Muscle of back (tissue), 11 donors: ENCODE results near the gene GALNT17. TPM values are rescaled to one million over a fixed set of nuclear protein-coding genes. Genes with fewer than 3 reads are reported as not detected.
A peak's percentile ranks its signal among the peaks of the same experiment; 100 is the strongest.
"Not testable (repeated sequence)": the region's sequence is repeated elsewhere in the genome, so short reads cannot be mapped to it uniquely, and the experiment has no call there.

ENCODE experiments used
- DNase-seq, 3 donors: peaks; one replicate each; pipeline versions ENCODE4 v3.0.0 to v3.0.0-alpha.2; 2013
- polyA plus RNA-seq, 10 donors: library from polyadenylated mRNA; unstranded; fragments of 120-200 nt; gene quantifications; one replicate each; pipeline ENCODE4 v1.2.1, GENCODE V29; 2013; ENCODE audit not compliant: insufficient read length in 10 of 10

Gene GALNT17
- polyA plus RNA-seq, 10 donors, result 26.9 to 44.8 (median 33.3) TPM

DNA sequence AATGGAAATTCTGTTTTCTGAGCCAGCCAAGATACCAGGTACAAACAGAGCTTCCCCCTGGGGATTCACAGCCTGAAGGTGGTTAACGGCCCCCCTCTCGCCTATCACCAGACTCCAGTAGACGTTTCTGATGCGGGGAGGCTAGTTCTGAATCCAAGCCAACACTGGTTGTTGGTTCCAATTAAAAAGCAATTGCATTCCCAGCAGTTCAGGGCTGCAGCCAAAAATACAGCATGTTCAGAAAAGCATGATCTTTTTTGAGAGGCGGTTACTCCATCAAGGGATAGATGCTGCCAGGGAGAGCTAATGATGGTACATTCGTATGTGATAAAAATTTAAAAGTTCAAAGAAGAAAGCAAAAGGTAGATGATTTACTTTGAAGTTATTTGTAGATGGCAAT, 481.0 kb downstream of the GALNT17 start:
- DNase-seq, result peak; percentile 76 to 87 (median 78)

DNA sequence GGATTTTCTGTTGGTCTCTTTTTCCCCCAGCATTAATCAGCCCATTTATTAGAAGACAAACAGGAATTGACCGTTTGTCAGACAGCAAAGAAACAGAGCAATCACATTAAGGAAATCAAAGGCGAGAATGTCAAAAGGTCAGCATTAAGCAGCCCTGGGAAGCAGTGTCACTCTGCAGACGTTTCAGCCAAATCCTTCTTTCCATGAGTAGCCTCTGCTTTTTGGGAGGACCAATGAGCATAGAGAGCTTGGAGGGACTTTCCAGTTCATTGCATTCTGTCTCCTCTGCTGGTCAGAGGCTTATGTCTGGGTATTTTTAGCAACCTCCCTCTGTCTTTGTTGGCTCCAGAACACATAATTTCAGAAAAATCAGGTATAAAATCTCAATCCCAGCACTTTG, 481.4 kb downstream of the GALNT17 start:
- peak; percentile 64 to 78 (median 68) for DNase-seq

DNA sequence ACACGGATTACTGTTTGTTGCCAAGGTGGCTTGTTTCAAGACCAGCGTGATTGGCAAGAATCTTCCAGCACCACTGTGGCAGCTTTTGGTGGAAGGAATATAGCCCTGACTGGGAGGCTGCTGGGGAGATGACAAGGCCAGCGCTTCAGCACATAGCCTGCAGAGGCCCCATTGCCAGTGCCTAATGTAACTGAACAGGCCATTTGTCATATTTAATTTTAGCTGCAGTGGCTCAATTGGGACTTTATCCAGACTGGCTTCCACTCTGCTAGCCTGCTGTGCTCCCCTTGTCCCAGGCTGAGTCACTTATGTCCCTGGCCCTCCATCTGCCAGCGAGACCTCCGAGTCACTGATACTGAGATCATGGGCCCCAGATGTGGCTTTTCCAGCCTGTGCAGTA, 483.1 kb downstream of the GALNT17 start:
- DNase-seq, result peak; percentile 47 to 63 (median 49)

DNA sequence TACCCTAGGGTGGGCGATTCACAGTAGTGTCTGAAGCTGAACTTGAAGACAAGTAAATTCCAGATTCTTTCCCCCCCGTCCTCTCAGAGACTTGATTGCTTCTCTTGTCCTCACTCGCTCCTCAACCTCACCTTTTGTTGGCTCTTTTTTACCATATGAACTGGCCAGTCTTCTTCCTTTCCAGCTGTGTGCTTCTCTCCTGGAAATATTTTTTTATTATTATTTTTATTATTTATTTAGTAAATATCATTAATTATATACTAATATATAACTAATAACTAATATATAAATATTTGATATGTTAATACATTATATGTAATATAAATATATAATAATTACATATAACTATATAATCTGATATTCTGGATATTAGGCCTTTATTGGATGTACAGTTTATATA, 484.3 kb downstream of the GALNT17 start:
- DNase-seq, result no peak

DNA sequence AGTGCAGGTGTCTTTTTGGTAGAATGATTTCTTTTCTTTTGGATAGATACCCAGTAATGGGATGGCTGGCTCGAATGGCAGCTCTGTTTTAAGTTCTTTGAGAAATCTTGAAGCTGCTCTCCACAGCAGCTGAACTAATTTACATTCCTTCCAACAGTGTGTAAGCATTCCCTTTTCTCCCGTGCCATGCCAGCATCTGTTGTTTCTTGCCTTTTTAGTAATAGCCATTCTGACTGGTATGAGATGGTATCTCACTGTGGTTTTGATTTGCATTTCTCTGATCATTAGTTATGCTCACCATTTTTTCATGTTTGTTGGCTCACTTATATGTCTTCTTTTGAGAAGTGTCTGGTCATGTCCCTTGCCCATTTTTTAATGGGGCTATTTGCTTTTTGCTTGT, 486.3 kb downstream of the GALNT17 start:
- no peak for DNase-seq

DNA sequence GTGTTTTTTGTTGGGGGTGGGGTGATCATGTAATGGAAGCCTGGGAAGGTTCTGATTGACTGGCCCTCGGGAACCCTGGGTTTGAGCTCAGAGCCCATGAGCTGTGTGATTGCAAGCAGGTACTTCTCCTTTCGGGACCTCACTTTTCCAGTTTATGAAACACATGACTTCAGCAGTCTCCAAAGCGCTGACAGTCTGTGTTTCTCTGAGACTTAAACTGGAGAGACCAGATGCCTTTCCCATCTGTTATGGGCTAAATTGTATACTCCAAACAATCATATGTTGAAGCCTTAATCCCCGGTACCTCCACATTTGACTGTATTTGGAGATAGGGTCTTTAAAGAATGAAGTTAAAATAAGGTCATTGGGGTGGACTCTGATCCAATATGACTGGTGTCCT, 493.6 kb downstream of the GALNT17 start:
- DNase-seq, result no peak

DNA sequence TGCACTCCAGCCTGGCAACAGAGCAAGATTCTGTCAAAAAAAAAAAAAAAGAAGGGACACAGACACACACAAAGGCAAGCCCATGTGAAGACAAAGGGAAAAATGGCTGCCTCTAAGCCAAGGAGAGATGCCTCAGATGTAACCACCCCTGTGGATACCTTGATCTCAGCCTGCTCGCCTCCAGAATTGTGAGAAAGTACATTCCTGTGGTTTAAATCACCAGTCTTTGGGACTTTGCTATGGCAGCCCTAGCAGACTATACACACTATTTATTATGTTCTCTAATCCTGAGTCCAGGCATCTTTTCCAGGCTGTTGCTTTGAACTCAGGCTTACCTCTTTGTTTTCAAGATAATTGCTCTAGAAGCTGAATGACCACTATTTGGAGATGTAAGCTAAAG, 494.3 kb downstream of the GALNT17 start:
- DNase-seq, result peak in 1 of 3 donors; percentile 66

DNA sequence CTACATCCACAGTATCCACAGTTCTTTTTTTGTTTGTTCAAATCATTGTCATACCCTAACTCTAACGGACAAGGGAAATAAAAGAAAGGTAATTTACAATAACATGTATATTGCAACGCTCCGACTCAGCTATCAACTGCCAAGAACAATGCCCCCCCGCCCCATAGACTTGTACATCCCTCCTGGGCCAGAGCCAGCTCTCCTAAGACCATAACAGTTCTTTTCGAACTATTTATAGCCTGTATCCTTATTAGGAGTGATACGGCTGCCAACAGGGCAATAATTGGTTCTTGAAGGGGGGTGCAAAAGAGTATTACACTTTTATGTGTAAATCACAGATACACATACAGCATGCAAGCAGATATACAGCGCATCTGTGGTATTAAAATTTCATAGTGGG, 495.7 kb downstream of the GALNT17 start:
- DNase-seq, result no peak

DNA sequence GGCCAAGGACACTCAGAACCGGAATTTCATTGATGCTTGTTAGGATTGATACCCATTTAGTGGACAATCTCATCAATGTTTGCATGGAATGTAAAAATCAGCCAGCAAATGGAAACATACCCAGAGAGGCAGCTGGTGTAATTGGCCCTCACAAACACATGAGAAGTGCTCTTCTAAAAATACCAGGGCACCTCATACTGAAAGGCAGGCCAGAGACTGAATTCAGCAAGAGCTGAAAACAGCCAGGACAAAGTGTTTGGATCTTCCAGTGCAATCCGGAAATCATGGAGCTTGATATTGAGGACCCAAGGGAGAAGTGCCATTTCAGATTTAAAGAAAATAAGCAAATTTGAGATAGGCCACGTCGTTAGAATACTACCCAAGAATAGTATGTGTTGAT, 498.6 kb downstream of the GALNT17 start:
- no peak for DNase-seq

DNA sequence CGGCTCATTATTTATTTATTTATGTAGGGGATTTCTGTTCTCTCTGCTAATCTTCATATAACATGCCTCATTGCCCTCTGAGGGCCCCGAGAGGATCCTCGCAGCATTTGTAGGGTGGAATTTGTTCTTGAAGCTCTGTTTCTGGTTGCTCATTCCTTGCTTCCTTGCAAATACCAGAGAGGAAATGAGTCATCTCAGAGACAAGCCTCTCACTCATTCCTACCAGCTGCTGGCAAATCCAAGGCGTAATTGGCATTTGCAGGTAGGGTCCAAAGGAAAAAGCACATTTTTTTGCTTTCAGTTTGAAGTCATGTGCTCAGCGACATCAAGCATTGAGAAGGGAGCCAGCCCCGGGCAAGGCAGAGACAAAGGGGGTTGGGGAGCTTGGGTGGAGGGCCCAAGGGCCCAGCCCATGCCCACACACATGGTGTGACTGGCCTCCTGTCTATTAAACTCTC, 501.6 kb downstream of the GALNT17 start:
- DNase-seq, result peak in 2 of 3 donors; percentile 49 to 90

DNA sequence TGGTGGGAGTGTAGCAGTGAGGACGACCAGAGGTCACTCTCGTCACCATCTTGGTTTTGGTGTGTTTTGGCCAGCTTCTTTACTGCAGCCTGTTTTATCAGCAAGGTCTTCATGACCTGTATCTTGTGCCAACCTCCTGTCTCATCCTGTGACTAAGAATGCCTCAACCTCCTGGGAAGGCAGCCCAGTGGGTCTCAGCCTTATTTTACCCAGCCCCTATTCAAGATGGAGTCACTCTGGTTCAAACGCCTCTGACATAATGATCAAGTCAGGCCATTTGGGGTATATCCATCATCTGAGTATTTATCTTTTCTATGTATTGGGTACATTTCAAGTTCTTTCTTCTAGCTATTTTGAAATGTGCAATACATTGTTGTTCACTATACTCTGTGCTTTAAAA, 503.9 kb downstream of the GALNT17 start:
- DNase-seq, result not testable (repeated sequence)

DNA sequence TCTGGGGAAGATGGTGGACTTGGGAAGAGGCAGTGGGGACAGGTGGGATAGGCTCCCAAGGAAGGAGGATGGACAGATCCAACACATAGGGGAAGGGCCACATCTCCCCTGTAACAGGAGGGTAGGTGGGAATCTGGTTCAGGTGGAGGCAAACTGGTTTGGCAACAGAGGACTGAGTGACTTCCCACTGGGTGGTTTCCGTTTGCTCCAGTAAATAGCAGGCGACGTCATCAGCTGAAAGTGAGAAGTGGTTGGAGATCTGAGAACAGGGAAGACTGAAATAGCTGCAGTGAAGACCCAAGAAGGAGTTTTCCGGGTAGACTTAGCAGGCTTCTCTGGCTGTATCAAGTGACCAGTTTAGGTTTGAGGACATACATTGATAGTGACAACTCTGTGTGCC, 504.4 kb downstream of the GALNT17 start:
- peak in 1 of 3 donors; percentile 36 for DNase-seq

DNA sequence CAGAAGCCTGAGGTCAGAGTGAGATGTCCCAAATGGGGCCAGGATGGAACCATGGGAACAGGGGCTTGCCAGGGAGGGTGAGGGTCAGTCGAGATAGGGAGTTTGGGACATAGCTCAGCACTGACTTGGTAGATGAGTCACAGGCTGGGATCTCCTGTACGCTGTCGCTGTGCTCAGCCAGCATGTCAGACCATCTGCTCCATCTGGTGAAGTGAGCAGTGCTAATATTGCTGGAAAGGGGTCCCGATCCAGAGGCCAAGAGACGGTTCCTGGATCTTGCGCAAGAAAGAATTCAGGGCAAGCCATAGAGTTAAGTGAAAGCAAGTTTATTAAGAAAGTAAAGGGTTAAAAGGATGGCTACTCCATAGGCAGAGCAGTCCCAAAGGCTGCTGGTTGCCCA, 505.6 kb downstream of the GALNT17 start:
- peak in 1 of 3 donors; percentile 22 for DNase-seq

DNA sequence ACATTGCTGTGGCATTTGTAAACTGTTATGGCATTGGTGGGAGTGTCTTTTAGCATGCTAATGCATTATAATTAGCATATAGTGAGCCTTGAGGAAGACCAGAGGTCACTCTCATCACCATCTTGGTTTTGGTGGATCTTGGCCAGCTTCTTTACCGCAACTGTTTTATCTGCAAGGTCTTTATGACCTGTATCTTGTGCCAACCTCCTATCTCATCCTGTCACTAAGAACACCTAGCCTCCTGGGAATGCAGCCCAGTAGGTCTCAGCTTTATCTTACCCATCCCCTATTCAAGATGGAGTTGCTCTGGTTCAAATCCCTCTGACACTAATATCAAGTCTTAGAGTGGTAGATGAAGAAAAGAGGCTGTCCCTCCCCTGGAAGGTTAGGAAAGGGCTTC, 506.2 kb downstream of the GALNT17 start:
- no peak for DNase-seq

DNA sequence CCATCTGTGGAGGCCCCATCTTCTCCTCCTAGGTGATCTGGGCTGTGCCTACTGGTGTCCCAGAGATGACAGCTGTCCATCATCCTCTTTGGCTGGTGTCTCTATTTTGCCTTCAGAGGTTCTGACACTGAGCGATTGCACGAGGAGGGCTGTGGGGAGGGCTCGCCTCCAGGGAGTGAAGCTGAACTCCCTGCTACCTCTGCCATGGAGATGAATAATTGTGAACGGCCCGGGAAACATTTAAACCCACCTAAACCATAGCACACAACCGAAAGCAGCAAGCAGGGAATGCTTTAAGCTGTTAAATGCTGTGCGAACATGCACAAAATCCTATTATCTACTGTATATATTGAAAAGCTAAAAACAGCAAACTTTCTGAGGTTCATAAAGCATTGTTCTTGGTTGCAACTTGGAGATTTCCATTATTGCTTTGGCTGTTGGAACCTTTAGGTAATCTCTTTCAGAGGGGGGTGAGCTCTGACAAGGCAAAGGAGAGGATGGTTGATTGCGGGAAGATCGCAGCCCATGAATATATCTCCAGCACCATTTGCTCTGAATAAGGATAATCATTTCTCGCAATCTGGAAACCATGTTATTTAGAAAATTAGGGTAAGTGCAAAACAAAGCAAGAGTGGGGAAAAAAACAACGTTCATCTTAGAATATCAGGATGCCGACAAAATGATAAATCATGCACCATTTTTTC, 507.6 kb downstream of the GALNT17 start:
- no peak for DNase-seq

DNA sequence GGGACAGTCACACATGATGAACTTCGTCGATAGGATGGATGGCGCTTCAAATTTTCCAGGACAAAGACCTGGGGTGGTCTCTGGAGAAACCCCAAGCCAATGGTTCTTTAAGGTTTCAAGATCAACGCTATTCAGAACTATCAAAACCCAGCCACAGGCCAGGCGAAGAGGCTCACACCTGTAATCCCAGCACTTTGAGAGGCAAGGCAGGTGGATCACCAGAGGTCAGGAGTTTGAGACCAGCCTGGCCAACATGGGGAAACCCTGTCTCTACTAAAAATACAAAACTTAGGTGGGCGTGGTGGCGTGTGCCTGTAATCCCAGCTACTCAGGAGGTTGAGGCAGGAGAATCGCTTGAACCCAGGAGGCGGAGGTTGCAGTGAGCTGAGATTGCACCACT, 511.1 kb downstream of the GALNT17 start:
- not testable (repeated sequence) for DNase-seq

DNA sequence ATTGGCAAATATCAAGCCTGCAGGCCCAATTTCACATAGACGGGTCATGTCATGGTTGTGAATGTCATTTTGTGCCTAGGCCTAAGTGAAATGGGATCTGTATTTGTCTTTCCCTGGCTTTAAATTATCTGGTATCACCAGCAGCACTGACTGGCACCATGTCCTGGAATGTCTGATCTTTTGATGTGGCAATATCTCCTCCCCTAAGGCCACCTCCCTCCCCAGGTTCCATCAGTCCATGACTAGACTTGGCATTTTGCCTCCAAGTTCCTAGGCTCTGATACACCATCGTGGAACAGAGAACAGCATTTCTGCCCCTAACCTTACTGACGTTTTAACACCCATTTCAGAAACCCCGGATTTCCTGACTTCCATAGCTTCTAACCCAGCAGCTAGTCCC, 513.9 kb downstream of the GALNT17 start:
- no peak for DNase-seq

DNA sequence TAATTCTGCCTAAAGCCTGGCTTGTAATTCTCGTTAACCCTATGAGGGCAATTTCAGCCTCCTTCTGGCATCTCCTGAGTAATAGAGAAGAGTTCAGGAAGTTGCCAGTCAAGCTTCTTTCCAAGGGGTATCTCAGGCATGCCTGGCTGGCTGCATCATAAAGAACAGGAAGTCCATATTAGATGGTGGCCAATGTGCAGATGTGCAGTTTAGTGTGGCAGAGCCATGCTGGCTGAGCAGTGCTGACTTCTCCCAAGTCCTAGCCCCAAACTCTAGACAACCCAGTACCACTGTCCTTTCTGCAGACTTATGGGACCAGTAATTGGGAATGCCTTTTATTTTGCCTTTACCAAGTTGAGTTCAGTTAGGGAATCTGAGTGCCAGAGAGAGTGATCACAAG, 517.9 kb downstream of the GALNT17 start:
- no peak for DNase-seq

DNA sequence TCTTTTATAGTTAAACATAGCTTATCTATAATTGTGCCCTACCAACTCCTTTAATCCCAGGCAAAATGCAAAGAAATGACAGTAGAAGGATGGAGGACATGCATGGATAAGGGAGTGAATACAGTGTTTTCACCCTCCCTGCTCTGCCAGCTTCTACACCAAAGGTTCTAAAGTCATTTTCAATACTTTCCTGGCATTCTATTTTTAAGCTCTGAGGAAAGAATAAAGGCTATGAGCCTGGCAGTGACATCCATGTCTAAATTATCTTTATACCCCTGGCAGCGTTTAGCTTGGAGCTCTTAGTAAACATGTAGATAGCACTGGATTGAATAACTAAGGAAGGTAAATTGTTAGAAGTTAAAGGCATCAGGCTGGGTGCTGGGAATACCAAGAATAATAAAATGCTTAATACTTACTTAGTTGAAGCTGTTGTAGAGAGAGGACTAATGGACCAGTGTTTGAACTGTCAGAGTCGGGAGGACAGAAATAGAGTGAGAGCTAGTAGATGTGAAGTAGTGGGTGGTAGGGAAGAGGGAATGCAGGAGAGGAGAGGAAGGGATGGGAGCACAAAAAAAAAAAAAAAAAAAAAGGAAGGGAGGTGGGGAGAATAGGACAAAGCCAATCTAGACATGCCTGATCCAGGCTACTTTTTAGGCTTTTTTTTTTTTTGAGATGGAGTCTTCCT, 518.9 kb downstream of the GALNT17 start:
- no peak for DNase-seq

DNA sequence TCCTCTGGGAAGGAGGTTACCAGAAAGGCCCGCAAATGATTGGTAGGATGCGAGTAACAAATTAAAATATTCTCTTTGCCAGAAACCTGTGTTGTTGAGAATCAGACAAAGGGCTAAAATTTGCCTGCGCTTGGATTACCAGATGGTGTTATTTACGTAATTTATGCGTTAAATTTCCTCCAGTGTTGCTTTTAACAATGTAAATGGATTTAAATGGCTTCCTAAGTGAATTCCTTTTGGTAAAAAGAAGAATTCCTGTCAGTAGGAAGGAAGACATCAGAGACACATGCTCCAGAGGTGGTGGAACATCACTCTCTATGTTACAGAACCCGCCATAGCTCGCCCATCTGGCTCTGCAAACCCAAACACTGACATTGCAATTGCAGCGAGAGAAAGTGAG, 520.6 kb downstream of the GALNT17 start:
- DNase-seq, result no peak

DNA sequence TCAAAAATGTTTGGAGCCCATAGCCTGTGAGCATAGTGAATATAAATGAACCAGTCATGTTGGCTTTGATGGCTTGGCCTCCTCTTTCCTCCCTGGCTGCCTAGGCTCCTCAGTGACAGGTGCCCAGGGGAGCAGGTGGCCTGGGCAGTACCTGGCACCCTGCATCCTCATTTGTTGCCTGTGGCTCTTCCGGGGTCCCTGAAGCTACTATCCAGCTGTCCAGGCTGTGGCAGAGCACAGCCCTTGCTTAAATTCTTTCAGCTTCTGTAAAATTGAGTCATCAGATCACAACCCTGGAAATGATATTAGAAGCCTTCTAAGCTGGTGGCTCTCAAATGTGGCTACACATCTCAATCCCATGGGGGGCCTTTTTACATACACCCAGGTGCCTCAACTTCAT, 525.4 kb downstream of the GALNT17 start:
- DNase-seq, result no peak

DNA sequence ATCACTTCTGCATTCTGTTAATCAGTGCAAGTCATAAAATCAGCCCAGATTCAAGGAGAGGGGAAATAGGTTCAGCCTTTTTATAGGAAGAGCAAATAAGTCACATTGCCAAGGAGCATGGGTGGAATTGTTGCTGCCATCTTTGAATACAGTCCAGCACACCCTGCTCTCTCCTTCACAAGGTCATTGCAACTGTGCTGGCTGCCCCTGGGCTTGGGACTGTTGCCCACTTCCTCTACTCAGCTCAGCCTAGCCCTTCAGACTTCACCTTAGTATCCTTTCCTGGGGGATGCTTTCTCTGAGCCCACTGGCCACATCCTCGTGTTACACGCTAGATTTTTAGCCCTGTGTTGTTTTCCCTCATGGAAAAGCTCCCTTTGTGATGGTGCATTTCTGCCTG, 527.7 kb downstream of the GALNT17 start:
- DNase-seq, result no peak

DNA sequence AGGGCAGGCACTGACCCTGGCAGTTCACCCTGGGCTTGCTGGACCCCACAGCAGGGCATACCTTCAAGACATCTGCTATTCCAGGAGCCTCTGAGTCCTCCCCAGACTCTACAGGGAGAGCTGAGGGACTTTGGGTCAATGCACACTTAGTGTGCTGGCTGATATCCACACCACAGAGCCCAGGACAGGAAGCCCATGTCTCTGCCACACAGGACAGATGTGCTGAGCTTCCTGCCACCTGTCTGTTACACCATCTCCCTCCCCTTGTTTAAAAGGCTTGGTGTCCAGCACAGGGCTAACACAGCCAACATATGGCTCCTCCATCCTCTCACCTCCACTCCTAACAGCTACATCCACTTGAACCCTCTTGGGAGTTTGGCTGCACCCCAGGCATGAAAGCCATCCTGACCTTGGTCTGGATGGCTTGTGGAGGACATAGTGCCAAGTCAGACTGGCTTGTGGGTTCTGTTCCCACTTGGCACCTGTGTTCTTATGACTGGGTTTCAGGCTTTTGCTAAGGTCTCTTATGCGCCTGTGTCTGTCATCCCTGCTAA, 529.8 kb downstream of the GALNT17 start:
- no peak for DNase-seq
